Sigmoid colon (tissue), 3 donors: Measurements from ENCODE around the gene CDRT4.

Experiments
- POLR2A ChIP-seq, 2 donors: fragments of 450-650 bp; IDR thresholded peaks; one replicate each; pipeline ENCODE4 v1.6.1; 2016; ENCODE audit warnings: antibody characterized with exemption in 2 of 2, mild to moderate bottlenecking in 2 of 2, moderate library complexity in 2 of 2
- TF ChIP-seq, protein P1 (sequence below), 4 experiments: fragments of 450-650 bp in 3 of 4; fragments of 200-600 bp in 1 of 4; IDR thresholded peaks; one replicate each; pipeline ENCODE4 v1.5.1; 2016 to 2019; ENCODE audit warnings: antibody characterized with exemption in 4 of 4, mild to moderate bottlenecking in 3 of 4, moderate library complexity in 2 of 4

DNA sequence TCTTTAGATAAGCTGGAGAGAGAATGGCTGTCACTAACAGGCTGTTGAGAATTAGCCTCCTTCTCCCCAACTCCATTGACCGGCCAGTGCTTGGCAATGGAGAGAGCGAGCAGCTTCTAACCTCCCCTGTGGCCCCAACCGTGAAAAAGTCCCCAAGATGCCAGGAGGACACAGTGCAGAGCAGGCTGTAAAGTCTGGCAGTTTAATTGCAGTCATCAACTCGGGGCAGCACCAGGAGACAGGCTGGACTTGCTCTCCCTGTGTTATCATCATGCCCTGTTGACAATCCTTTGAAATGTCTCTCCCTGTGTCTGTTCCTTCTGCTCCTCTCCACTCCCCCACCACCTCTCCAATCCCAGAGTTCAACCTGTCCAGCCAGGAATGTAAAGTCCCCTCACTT lies 705 bp upstream of the CDRT4 start:
- TF ChIP-seq, protein P1, sequence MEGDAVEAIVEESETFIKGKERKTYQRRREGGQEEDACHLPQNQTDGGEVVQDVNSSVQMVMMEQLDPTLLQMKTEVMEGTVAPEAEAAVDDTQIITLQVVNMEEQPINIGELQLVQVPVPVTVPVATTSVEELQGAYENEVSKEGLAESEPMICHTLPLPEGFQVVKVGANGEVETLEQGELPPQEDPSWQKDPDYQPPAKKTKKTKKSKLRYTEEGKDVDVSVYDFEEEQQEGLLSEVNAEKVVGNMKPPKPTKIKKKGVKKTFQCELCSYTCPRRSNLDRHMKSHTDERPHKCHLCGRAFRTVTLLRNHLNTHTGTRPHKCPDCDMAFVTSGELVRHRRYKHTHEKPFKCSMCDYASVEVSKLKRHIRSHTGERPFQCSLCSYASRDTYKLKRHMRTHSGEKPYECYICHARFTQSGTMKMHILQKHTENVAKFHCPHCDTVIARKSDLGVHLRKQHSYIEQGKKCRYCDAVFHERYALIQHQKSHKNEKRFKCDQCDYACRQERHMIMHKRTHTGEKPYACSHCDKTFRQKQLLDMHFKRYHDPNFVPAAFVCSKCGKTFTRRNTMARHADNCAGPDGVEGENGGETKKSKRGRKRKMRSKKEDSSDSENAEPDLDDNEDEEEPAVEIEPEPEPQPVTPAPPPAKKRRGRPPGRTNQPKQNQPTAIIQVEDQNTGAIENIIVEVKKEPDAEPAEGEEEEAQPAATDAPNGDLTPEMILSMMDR (IDR thresholded peaks at IDR 0.05) = no peak
- TF ChIP-seq POLR2A (IDR thresholded peaks at IDR 0.05) = no peak
